ENCODE measurements around the gene HOXC9.

HOXC9 gene

DNA sequence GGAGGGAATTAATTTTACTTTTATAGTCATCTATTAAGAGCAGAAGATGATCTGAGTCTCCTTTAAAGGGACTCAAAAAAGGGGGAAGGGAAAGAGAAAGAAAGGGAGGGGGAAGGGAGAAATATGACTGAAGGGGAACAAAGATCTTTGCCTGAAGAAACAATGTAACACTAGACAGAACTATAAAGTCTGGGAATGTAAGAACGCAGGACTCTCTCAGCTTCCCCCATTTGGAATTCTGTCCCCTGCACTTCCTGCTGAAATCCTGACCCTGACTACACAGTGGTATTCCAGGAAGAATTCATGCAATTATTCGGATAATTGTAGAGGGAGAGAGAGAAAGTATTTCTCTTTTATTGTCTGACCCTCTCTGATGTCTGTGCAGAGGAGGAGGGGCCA lies 35.6 kb upstream of the HOXC9 start:
- Histone ChIP-seq H3K27me3 (ENCODE audit: insufficient read depth, low read length) (peaks cover 100% of the 10 kb centered on the region), H2AFZ (ENCODE audit: low read length, unreplicated experiment) (no peak overlapping the region), H3K4me1 (ENCODE audit: control insufficient read depth, insufficient read depth, low read length, unreplicated experiment) (peaks cover 3% of the 10 kb centered on the region), H3K4me3 (ENCODE audit: low read depth, low read length) (no peak overlapping the region), H3K79me2 (ENCODE audit: control insufficient read depth, insufficient read depth, low read length, unreplicated experiment) (no peaks in the 10 kb centered on the region), H3K36me3 (ENCODE audit: insufficient read depth, low read length) (no peaks in the 10 kb centered on the region), H3K27ac (ENCODE audit: low read depth, low read length) (no peak overlapping the region)

GRCh38 chr12:53965281-53966084 lies 34.5 kb upstream of the HOXC9 start:
- Histone ChIP-seq H3K4me3 (ENCODE audit: low read depth, low read length) (peak overlapping the region; percentile 49), H3K27ac (ENCODE audit: low read depth, low read length) (no peak overlapping the region), H3K79me2 (ENCODE audit: control insufficient read depth, insufficient read depth, low read length, unreplicated experiment) (no peaks in the 10 kb centered on the region), H3K27me3 (ENCODE audit: insufficient read depth, low read length) (peaks cover 100% of the 10 kb centered on the region), H3K4me1 (ENCODE audit: control insufficient read depth, insufficient read depth, low read length, unreplicated experiment) (peaks cover 3% of the 10 kb centered on the region), H2AFZ (ENCODE audit: low read length, unreplicated experiment) (peak overlapping the region; percentile 21), H3K36me3 (ENCODE audit: insufficient read depth, low read length) (no peaks in the 10 kb centered on the region)

- Histone ChIP-seq H3K4me3 (ENCODE audit: low read depth, low read length) (peak overlapping the region; percentile 49), H3K27ac (ENCODE audit: low read depth, low read length) (no peak overlapping the region), H3K4me1 (ENCODE audit: control insufficient read depth, insufficient read depth, low read length, unreplicated experiment) (peaks cover 3% of the 10 kb centered on the region), H3K79me2 (ENCODE audit: control insufficient read depth, insufficient read depth, low read length, unreplicated experiment) (no peaks in the 10 kb centered on the region), H3K36me3 (ENCODE audit: insufficient read depth, low read length) (no peaks in the 10 kb centered on the region), H3K27me3 (ENCODE audit: insufficient read depth, low read length) (peaks cover 100% of the 10 kb centered on the region), H2AFZ (ENCODE audit: low read length, unreplicated experiment) (no peak overlapping the region)
These were observed 33.9 kb upstream of the HOXC9 start for GRCh38 chr12:53966085-53966384.

- H2AFZ ChIP-seq (ENCODE audit: low read length, unreplicated experiment), result no peak overlapping the region
- H3K4me1 ChIP-seq (ENCODE audit: control insufficient read depth, insufficient read depth, low read length, unreplicated experiment), result peaks cover 3% of the 10 kb centered on the region
- H3K27ac ChIP-seq (ENCODE audit: low read depth, low read length), result no peak overlapping the region
- no peaks in the 10 kb centered on the region for H3K79me2 ChIP-seq (ENCODE audit: control insufficient read depth, insufficient read depth, low read length, unreplicated experiment)
- H3K4me3 ChIP-seq (ENCODE audit: low read depth, low read length), result 0 out of 2 replicates have a peak overlapping the region, but pooled peaks have one; percentile 49
- H3K27me3 ChIP-seq (ENCODE audit: insufficient read depth, low read length), result peaks cover 100% of the 10 kb centered on the region
- no peaks in the 10 kb centered on the region for H3K36me3 ChIP-seq (ENCODE audit: insufficient read depth, low read length)
These were observed 33.4 kb upstream of the HOXC9 start for GRCh38 chr12:53966385-53967133.

DNA sequence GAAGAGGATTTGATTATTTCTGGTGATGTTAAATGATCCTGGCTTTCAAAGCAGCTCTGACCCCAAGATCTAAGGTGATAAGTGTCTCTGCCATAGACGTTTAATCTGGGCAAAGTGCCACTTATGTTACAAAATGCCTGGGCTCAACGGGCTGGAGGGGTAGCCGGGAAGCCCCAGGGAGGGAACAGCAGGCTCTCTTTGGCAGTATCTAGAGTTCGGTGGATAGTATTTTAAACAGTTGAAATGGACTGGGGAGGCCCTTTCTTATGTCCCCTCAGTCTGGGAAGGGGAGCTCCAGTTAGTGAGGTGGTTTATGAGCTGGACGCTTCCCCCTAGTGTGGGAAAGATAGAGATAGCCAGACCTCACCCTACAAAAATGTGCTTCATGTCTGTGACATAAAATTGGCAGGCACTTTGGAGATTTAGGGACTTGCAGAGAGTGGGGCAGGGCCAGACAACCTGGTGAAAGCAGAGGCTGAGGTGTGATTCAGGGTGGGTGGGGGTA lies 32.5 kb upstream of the HOXC9 start:
- Histone ChIP-seq H2AFZ (ENCODE audit: low read length, unreplicated experiment) (no peak overlapping the region), H3K4me3 (ENCODE audit: low read depth, low read length) (no peak overlapping the region), H3K4me1 (ENCODE audit: control insufficient read depth, insufficient read depth, low read length, unreplicated experiment) (peaks cover 3% of the 10 kb centered on the region), H3K79me2 (ENCODE audit: control insufficient read depth, insufficient read depth, low read length, unreplicated experiment) (no peaks in the 10 kb centered on the region), H3K27me3 (ENCODE audit: insufficient read depth, low read length) (peaks cover 100% of the 10 kb centered on the region), H3K27ac (ENCODE audit: low read depth, low read length) (no peak overlapping the region), H3K36me3 (ENCODE audit: insufficient read depth, low read length) (no peaks in the 10 kb centered on the region)

GRCh38 chr12:53968214-53969127 lies 31.5 kb upstream of the HOXC9 start:
- Histone ChIP-seq H3K27ac (ENCODE audit: low read depth, low read length) (no peak overlapping the region), H3K27me3 (ENCODE audit: insufficient read depth, low read length) (peaks cover 100% of the 10 kb centered on the region), H3K36me3 (ENCODE audit: insufficient read depth, low read length) (no peaks in the 10 kb centered on the region), H3K4me3 (ENCODE audit: low read depth, low read length) (no peak overlapping the region), H2AFZ (ENCODE audit: low read length, unreplicated experiment) (no peak overlapping the region), H3K79me2 (ENCODE audit: control insufficient read depth, insufficient read depth, low read length, unreplicated experiment) (no peaks in the 10 kb centered on the region), H3K4me1 (ENCODE audit: control insufficient read depth, insufficient read depth, low read length, unreplicated experiment) (peaks cover 3% of the 10 kb centered on the region)

GRCh38 chr12:53969588-53970259 lies 30.2 kb upstream of the HOXC9 start:
- Histone ChIP-seq H3K4me3 (ENCODE audit: low read depth, low read length) (no peak overlapping the region), H3K36me3 (ENCODE audit: insufficient read depth, low read length) (no peaks in the 10 kb centered on the region), H3K27me3 (ENCODE audit: insufficient read depth, low read length) (peaks cover 98% of the 10 kb centered on the region), H3K27ac (ENCODE audit: low read depth, low read length) (no peak overlapping the region), H3K4me1 (ENCODE audit: control insufficient read depth, insufficient read depth, low read length, unreplicated experiment) (peaks cover 3% of the 10 kb centered on the region), H2AFZ (ENCODE audit: low read length, unreplicated experiment) (no peak overlapping the region), H3K79me2 (ENCODE audit: control insufficient read depth, insufficient read depth, low read length, unreplicated experiment) (no peaks in the 10 kb centered on the region)

DNA sequence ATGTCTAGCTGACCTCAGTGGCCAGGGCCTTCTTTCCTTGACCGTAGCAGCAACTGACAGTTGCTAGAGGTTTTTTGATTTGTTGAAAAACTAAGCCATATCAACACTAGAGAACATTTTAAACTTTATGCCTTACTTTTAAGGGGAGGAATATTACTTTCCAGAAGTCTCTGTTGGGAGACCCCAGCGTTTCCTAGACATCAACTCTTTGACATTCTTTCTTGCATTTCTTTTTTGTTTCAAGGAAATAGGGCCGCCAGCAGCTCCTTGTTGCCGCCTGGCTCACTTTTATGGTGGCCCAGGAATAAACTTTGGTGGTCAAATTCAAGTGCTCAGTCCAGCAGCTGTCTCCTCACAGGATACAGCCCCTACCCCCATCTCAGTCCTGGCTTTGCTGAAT lies 29.5 kb upstream of the HOXC9 start:
- Histone ChIP-seq H3K36me3 (ENCODE audit: insufficient read depth, low read length) (no peaks in the 10 kb centered on the region), H3K27ac (ENCODE audit: low read depth, low read length) (no peak overlapping the region), H3K27me3 (ENCODE audit: insufficient read depth, low read length) (peaks cover 97% of the 10 kb centered on the region), H3K79me2 (ENCODE audit: control insufficient read depth, insufficient read depth, low read length, unreplicated experiment) (no peaks in the 10 kb centered on the region), H2AFZ (ENCODE audit: low read length, unreplicated experiment) (no peak overlapping the region), H3K4me3 (ENCODE audit: low read depth, low read length) (no peak overlapping the region), H3K4me1 (ENCODE audit: control insufficient read depth, insufficient read depth, low read length, unreplicated experiment) (peaks cover 3% of the 10 kb centered on the region)

GRCh38 chr12:53971129-53971528 lies 28.8 kb upstream of the HOXC9 start:
- H3K27me3 ChIP-seq (ENCODE audit: insufficient read depth, low read length), result peaks cover 97% of the 10 kb centered on the region
- no peaks in the 10 kb centered on the region for H3K36me3 ChIP-seq (ENCODE audit: insufficient read depth, low read length)
- H3K4me3 ChIP-seq (ENCODE audit: low read depth, low read length), result no peak overlapping the region
- H3K4me1 ChIP-seq (ENCODE audit: control insufficient read depth, insufficient read depth, low read length, unreplicated experiment), result peaks cover 3% of the 10 kb centered on the region
- H3K79me2 ChIP-seq (ENCODE audit: control insufficient read depth, insufficient read depth, low read length, unreplicated experiment), result no peaks in the 10 kb centered on the region
- H2AFZ ChIP-seq (ENCODE audit: low read length, unreplicated experiment), result no peak overlapping the region
- H3K27ac ChIP-seq (ENCODE audit: low read depth, low read length), result no peak overlapping the region

- H3K27me3 ChIP-seq (ENCODE audit: insufficient read depth, low read length), result peaks cover 97% of the 10 kb centered on the region
- H3K36me3 ChIP-seq (ENCODE audit: insufficient read depth, low read length), result no peaks in the 10 kb centered on the region
- no peak overlapping the region for H2AFZ ChIP-seq (ENCODE audit: low read length, unreplicated experiment)
- H3K4me3 ChIP-seq (ENCODE audit: low read depth, low read length), result no peak overlapping the region
- no peaks in the 10 kb centered on the region for H3K4me1 ChIP-seq (ENCODE audit: control insufficient read depth, insufficient read depth, low read length, unreplicated experiment)
- no peak overlapping the region for H3K27ac ChIP-seq (ENCODE audit: low read depth, low read length)
- H3K79me2 ChIP-seq (ENCODE audit: control insufficient read depth, insufficient read depth, low read length, unreplicated experiment), result no peaks in the 10 kb centered on the region
These were observed 28.3 kb upstream of the HOXC9 start for GRCh38 chr12:53971686-53972085.

Data from ACC112 (cell line).